ENCODE measurements around the gene PRODH2. TPM values are rescaled to one million over a fixed set of nuclear protein-coding genes. Genes with fewer than 3 reads are reported as not detected.

The PRODH2 gene
- total RNA-seq, 4 donors from 2014 or later, result not detected

DNA sequence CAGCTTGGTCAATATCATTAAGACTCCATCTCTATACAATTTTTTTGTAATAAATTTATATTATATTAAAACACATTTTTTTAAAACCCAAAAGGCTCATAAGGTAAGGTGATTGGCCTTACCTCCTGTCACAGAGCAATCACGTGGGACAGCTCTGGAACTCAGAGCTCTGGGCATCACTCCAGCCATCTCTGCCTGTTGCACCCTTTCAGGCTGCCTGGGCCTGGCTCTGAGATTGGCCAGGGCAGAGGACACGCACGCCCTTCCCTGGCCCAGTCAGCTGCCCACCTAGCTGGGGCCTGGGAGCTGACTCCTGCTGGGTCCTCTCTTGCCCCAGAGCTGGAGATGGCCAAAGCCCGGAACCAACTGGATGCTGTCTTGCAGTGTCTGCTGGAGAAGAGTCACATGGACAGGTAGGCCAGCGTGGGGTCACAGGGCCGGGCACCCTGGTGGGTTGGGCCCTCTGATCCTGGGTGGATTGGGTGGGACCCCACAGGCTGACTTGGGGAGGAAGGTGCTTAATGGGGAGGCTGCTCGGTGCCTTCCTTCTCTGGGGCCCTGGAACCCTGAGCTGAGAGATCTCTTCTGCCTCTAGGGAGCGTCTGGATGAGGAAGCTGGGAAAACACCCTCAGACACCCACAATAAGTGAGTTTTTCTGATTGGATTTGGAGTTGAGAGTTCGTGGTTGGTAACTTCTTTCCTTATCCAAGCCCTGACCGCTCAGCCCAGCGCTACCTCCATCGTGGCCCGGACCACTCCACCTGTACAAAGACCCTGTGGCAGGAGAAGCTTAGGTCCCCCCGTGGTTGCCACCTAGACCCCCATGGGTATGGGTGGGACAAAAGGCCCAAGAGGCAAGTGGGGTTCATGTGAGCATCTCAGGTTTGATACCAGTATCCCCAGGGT is 60.6 kb downstream of the PRODH2 start:
- Histone ChIP-seq H3K27me3 (no peaks in the 10 kb centered on the region), H3K4me1 (peaks cover 47% of the 10 kb centered on the region), H3K9me3 (no peaks in the 10 kb centered on the region), H3K27ac (no peak overlapping the region), H3K36me3 (peaks cover 25% of the 10 kb centered on the region), H3K4me3 (no peak overlapping the region)
- 89% methylated on average over 11 of the region's 14 CpGs for whole genome bisulfite sequencing
- TF ChIP-seq POLR2A (IDR thresholded peaks at IDR 0.05), result no peak
- TF ChIP-seq POLR2AphosphoS5 (IDR thresholded peaks at IDR 0.05), result no peak
- no peak for TF ChIP-seq EP300 (IDR thresholded peaks at IDR 0.05)
- TF ChIP-seq, protein P1, sequence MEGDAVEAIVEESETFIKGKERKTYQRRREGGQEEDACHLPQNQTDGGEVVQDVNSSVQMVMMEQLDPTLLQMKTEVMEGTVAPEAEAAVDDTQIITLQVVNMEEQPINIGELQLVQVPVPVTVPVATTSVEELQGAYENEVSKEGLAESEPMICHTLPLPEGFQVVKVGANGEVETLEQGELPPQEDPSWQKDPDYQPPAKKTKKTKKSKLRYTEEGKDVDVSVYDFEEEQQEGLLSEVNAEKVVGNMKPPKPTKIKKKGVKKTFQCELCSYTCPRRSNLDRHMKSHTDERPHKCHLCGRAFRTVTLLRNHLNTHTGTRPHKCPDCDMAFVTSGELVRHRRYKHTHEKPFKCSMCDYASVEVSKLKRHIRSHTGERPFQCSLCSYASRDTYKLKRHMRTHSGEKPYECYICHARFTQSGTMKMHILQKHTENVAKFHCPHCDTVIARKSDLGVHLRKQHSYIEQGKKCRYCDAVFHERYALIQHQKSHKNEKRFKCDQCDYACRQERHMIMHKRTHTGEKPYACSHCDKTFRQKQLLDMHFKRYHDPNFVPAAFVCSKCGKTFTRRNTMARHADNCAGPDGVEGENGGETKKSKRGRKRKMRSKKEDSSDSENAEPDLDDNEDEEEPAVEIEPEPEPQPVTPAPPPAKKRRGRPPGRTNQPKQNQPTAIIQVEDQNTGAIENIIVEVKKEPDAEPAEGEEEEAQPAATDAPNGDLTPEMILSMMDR (IDR thresholded peaks at IDR 0.05), result no peak
- DNase-seq (ENCODE audit: low spot score in 2 of 2), result no peak

DNA sequence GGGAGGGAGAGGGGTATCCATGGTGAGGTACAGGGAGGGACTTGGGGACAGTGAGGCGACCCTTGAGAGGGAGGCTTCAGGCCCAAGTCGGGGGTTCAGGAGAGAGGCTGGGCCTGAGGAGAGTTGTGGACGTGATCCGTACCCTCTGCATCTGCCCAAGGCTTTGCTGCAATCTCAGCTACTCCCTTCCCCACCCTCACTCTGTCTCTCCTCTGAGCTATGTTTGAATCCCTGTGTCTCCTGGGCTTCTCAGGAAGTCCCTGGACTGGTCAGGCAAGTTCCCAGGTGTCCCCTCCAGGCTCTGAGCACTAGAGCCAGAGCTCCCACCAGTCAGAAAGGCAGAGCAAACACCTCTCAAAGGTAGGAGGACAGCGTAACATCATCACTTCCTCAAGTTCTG is 62.5 kb downstream of the PRODH2 start:
- TF ChIP-seq POLR2A (IDR thresholded peaks at IDR 0.05), result no peak
- no peak for TF ChIP-seq POLR2AphosphoS5 (IDR thresholded peaks at IDR 0.05)
- Histone ChIP-seq H3K27ac (no peak overlapping the region), H3K27me3 (no peaks in the 10 kb centered on the region), H3K4me1 (peaks cover 40% of the 10 kb centered on the region), H3K36me3 (peaks cover 25% of the 10 kb centered on the region), H3K9me3 (no peaks in the 10 kb centered on the region), H3K4me3 (no peak overlapping the region)
- no peak for DNase-seq (ENCODE audit: low spot score in 2 of 2)
- 82% methylated on average over 5 of the region's 5 CpGs for WGBS

Other genes with a start within 250 kb of the PRODH2 start
- gene ATP4A, start 249.2 kb downstream of the PRODH2 start, total RNA-seq, result not detected
- not detected for gene PMIS2, start 226.7 kb downstream of the PRODH2 start, total RNA-seq
- 10 to 100 TPM; 14.9 to 18.4 (median 16.4) TPM for gene HAUS5, start 200.1 kb downstream of the PRODH2 start, total RNA-seq
- gene RBM42, start 183.8 kb downstream of the PRODH2 start, total RNA-seq, result 10 to 100 TPM; 45.1 to 75.9 (median 65.0) TPM
- 1 to 10 TPM; 1.0 to 4.0 (median 1.9) TPM for gene ETV2, start 171.1 kb downstream of the PRODH2 start, total RNA-seq
- gene COX6B1, start 164.5 kb downstream of the PRODH2 start, total RNA-seq, result 100 to 1,000 TPM; 449 to 756 (median 626) TPM
- 1 to 10 TPM; 1.5 to 8.3 (median 5.6) TPM for gene UPK1A, start 146.3 kb downstream of the PRODH2 start, total RNA-seq
- not detected for gene ZBTB32, start 108.3 kb downstream of the PRODH2 start, total RNA-seq
- gene KMT2B, start 94.8 kb downstream of the PRODH2 start, total RNA-seq, result 10 to 100 TPM; 31.2 to 66.8 (median 45.2) TPM
- 1 to 10 TPM; 3.3 to 8.5 (median 6.9) TPM for gene IGFLR1, start 70.4 kb downstream of the PRODH2 start, total RNA-seq
- gene U2AF1L4, start 67.4 kb downstream of the PRODH2 start, total RNA-seq, result 10 to 100 TPM; 18.8 to 45.5 (median 21.9) TPM
- 10 to 100 TPM; 27.1 to 57.2 (median 42.4) TPM for gene PSENEN, start 67.2 kb downstream of the PRODH2 start, total RNA-seq
- 10 to 100 TPM; 11.0 to 21.5 (median 20.0) TPM for gene LIN37, start 64.3 kb downstream of the PRODH2 start, total RNA-seq
- 10 to 100 TPM in 1 of 4 donors, 1 to 10 TPM in 3; 4.1 to 13.4 (median 5.5) TPM for gene HSPB6, start 55.8 kb downstream of the PRODH2 start, total RNA-seq
- gene PROSER3, start 54.7 kb downstream of the PRODH2 start, total RNA-seq, result 10 to 100 TPM in 3 of 4 donors, 1 to 10 TPM in 1; 9.6 to 23.8 (median 17.1) TPM
- 10 to 100 TPM; 20.6 to 42.7 (median 31.7) TPM for gene ARHGAP33, start 37.3 kb downstream of the PRODH2 start, total RNA-seq
- not detected for gene NPHS1, start 39.7 kb upstream of the PRODH2 start, total RNA-seq
- not detected for gene KIRREL2, start 44.1 kb upstream of the PRODH2 start, total RNA-seq
- gene APLP1, start 55.7 kb upstream of the PRODH2 start, total RNA-seq, result 1 to 10 TPM in 2 of 4 donors, under 1 TPM in 2; 0.64 to 1.6 (median 0.96) TPM
- gene NFKBID, start 87.7 kb upstream of the PRODH2 start, total RNA-seq, result 10 to 100 TPM in 1 of 4 donors, 1 to 10 TPM in 3; 3.7 to 15.7 (median 6.9) TPM
- 1 to 10 TPM in 1 of 4 donors, not detected in 3; 8.3 TPM for gene HCST, start 89.7 kb upstream of the PRODH2 start, total RNA-seq
- 10 to 100 TPM; 12.4 to 29.4 (median 15.6) TPM for gene TYROBP, start 95.5 kb upstream of the PRODH2 start, total RNA-seq
- gene LRFN3, start 123.5 kb upstream of the PRODH2 start, total RNA-seq, result 10 to 100 TPM; 10.9 to 18.3 (median 12.8) TPM
- 10 to 100 TPM; 21.6 to 29.6 (median 27.5) TPM for gene SDHAF1, start 182.3 kb upstream of the PRODH2 start, total RNA-seq
- 1 to 10 TPM in 3 of 4 donors, under 1 TPM in 1; 0.42 to 3.0 (median 1.8) TPM for gene SYNE4, start 196.0 kb upstream of the PRODH2 start, total RNA-seq
- 10 to 100 TPM; 21.1 to 33.2 (median 24.9) TPM for gene ALKBH6, start 201.4 kb upstream of the PRODH2 start, total RNA-seq
- 1 to 10 TPM; 2.2 to 3.0 (median 2.7) TPM for gene CLIP3, start 220.0 kb upstream of the PRODH2 start, total RNA-seq
- 10 to 100 TPM in 3 of 4 donors, 1 to 10 TPM in 1; 5.7 to 20.4 (median 10.9) TPM for gene THAP8, start 241.4 kb upstream of the PRODH2 start, total RNA-seq
- 1 to 10 TPM; 1.4 to 3.7 (median 1.8) TPM for gene WDR62, start 242.1 kb upstream of the PRODH2 start, total RNA-seq

Measured in suprapubic skin (tissue), 4 donors.